Parathyroid adenoma (tissue), 2 donors: ENCODE data around the gene TUSC2.
"Not testable (repeated sequence)": the region's sequence is repeated elsewhere in the genome, so short reads cannot be mapped to it uniquely, and the experiment has no call there.

Experiments used
- H2AFZ ChIP-seq: fragments of 300-600 bp; sonication (generic); one replicate; pipeline ENCODE4 v1.7.0; 2017; ENCODE audit warnings: antibody characterized with exemption, mild to moderate bottlenecking
- H3K27ac ChIP-seq: fragments of 300-600 bp; sonication (generic); one replicate; pipeline ENCODE4 v1.7.0; 2017
- H3K27me3 ChIP-seq: fragments of 300-600 bp; sonication (generic); one replicate; pipeline ENCODE4 v1.7.0; 2017; ENCODE audit warnings: low read length; ENCODE audit not compliant: control insufficient read depth, insufficient read depth
- H3K36me3 ChIP-seq: fragments of 300-600 bp; sonication (generic); one replicate; pipeline ENCODE4 v1.7.0; 2017; ENCODE audit warnings: low read length; ENCODE audit not compliant: control insufficient read depth, insufficient read depth
- H3K4me1 ChIP-seq: fragments of 300-600 bp; sonication (generic); one replicate; pipeline ENCODE4 v1.7.0; 2017; ENCODE audit warnings: control low read depth
- H3K4me2 ChIP-seq: fragments of 300-600 bp; sonication (generic); one replicate; pipeline ENCODE4 v1.7.0; 2017; ENCODE audit warnings: low read length
- H3K4me3 ChIP-seq: fragments of 300-600 bp; sonication (generic); one replicate; pipeline ENCODE4 v1.7.0; 2017; ENCODE audit warnings: low read depth, low read length
- H3K79me2 ChIP-seq: fragments of 300-600 bp; sonication (generic); one replicate; pipeline ENCODE4 v1.7.0; 2017; ENCODE audit warnings: control low read depth
- H3K9ac ChIP-seq: fragments of 300-600 bp; sonication (generic); one replicate; pipeline ENCODE4 v1.7.0; 2017; ENCODE audit warnings: mild to moderate bottlenecking
- H3K9me3 ChIP-seq: fragments of 300-600 bp; sonication (generic); one replicate; pipeline ENCODE4 v1.7.0; 2017; ENCODE audit warnings: low read length; ENCODE audit not compliant: control insufficient read depth
- TF ChIP-seq, protein P1 (sequence below): fragments of 300-600 bp; sonication (generic); IDR thresholded peaks from one replicate; pipeline ENCODE4 v1.7.0; 2017; ENCODE audit warnings: antibody characterized with exemption, mild to moderate bottlenecking
- donor health status: primary hyperparathyroidism.

Gene TUSC2

DNA sequence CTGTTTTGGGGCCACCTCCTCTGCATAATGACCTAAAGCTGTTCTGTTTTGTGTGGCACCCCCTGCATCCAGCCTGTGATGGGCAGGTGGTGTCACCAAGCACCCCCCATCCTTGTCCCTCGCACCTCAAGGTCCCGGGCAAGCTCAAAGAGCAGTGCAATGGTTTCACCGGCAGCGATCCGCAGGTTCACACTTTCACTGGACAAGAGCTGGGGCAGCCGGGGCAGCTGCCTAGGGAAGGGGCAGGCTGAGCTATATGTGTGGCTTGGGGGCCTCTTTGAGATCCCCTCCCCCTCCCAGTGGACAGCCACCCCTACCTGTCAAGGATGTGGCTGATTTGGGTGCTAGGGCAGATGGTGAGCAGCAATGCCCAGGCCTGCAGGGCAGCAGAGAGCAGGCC, 38.9 kb downstream of the TUSC2 start:
- Histone ChIP-seq H3K4me1 (peaks cover 7% of the 10 kb centered on the region), H3K36me3 (no peaks in the 10 kb centered on the region), H3K4me2 (no peak overlapping the region), H3K9me3 (no peaks in the 10 kb centered on the region), H3K27me3 (no peaks in the 10 kb centered on the region), H3K4me3 (no peak overlapping the region), H3K9ac (no peak overlapping the region), H3K79me2 (peaks cover 5% of the 10 kb centered on the region), H3K27ac (no peak overlapping the region), H2AFZ (no peak overlapping the region)
- TF ChIP-seq, protein P1, sequence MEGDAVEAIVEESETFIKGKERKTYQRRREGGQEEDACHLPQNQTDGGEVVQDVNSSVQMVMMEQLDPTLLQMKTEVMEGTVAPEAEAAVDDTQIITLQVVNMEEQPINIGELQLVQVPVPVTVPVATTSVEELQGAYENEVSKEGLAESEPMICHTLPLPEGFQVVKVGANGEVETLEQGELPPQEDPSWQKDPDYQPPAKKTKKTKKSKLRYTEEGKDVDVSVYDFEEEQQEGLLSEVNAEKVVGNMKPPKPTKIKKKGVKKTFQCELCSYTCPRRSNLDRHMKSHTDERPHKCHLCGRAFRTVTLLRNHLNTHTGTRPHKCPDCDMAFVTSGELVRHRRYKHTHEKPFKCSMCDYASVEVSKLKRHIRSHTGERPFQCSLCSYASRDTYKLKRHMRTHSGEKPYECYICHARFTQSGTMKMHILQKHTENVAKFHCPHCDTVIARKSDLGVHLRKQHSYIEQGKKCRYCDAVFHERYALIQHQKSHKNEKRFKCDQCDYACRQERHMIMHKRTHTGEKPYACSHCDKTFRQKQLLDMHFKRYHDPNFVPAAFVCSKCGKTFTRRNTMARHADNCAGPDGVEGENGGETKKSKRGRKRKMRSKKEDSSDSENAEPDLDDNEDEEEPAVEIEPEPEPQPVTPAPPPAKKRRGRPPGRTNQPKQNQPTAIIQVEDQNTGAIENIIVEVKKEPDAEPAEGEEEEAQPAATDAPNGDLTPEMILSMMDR: no peak

DNA sequence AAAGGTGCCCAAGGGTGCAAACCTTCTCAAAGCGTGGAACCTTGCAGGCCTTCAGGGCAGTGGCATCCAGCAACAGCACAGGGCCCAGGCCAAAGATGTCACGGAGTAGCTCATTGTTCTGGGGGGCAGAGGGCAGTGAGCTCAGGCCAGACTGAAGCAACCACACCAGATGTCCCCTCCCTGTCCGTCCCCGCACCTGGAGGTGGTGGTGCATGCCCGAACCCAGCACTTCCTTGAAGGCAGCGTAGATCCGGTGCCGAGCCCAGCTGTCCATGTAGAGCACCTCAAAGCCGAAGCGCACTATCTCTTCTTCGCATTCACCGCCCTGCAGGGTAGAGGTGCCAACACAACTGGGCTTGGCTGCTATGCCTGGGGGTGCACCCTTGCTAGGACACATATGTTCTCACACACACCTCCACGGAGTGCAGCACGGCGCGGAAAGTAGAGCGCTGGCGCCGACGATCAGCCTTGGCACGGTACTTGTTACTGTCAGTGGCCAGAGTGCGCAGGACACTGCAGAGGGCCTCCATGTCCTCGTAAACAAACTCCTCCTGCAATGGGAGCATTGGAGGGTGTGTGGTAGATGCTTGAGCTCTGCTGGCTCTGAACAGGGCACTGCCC, 39.5 kb downstream of the TUSC2 start:
- Histone ChIP-seq H3K4me2 (no peak overlapping the region), H3K36me3 (no peaks in the 10 kb centered on the region), H3K27me3 (no peaks in the 10 kb centered on the region), H2AFZ (no peak overlapping the region), H3K9ac (no peak overlapping the region), H3K79me2 (peaks cover 5% of the 10 kb centered on the region), H3K4me3 (no peak overlapping the region), H3K27ac (no peak overlapping the region), H3K4me1 (peaks cover 7% of the 10 kb centered on the region), H3K9me3 (no peaks in the 10 kb centered on the region)
- TF ChIP-seq, protein P1: no peak

DNA sequence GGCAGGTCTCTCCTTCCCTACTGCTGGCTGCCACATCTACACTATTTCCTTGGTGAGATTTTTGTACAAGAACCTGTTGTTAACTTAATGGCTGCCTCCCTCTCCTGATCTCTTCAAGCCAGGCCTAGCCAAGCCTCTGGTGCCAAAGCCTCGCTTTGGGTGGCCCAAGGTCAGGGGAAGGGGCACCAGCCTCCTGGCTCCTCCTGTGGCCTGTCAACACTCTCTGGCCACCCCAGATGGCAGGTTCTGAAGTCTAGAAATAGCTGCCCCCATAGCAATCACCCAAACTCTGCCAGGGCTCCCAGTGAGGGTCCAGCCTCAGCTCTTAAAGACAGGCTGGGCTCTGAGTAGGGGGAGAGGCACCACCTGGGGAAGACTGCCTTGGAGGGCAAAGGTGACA, 40.8 kb downstream of the TUSC2 start:
- H3K4me2 ChIP-seq: no peak overlapping the region
- H3K36me3 ChIP-seq: no peaks in the 10 kb centered on the region
- no peaks in the 10 kb centered on the region for H3K27me3 ChIP-seq
- peaks cover 3% of the 10 kb centered on the region for H3K4me1 ChIP-seq
- no peak overlapping the region for H3K4me3 ChIP-seq
- H3K79me2 ChIP-seq: peaks cover 5% of the 10 kb centered on the region
- no peak overlapping the region for H2AFZ ChIP-seq
- H3K27ac ChIP-seq: no peak overlapping the region
- H3K9me3 ChIP-seq: no peaks in the 10 kb centered on the region
- TF ChIP-seq, protein P1: no peak
- no peak overlapping the region for H3K9ac ChIP-seq

DNA sequence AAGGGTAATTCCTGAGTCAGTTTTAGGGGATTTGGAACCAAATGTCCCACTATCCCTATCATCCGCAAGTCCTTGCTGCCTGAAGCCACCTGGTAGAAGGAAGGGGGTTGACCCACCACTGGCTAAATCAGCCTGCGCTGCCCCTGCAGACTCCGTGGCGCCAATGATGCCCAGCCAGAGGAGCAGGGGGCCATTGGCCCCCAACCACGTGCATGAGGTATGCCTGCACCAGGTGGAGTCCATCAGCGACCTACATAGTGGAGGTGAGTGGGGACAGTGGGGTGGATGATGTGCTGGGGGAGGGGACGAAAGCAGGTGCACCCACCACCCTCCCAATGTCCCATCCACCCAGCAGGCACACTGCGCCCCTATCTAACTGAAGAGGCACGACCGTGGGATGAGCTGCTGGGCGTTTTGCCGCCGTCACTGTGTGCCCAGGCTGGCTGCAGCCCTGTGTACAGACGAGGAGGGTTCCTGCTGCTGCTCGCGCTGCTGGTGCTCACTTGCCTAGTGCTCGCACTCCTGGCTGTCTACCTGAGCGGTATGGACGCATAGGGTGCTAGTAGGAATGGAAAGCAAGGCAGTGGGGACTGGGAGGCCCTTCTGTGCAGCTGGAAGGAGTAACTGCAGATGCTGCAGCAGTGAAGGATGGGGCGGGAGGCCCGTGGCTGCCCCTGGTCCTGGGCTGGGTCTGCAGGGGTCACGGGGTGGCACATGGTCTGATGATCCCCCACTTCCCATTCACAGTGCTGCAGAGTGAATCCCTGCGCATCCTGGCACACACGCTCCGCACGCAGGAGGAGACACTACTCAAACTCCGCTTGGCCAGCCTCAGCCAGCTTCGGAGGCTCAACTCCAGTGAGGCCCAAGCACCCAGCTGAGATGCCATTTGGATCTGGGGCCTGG, 41.4 kb downstream of the TUSC2 start:
- no peak overlapping the region for H3K27ac ChIP-seq
- H3K4me1 ChIP-seq: peaks cover 2% of the 10 kb centered on the region
- H3K9me3 ChIP-seq: no peaks in the 10 kb centered on the region
- no peak overlapping the region for H3K9ac ChIP-seq
- no peaks in the 10 kb centered on the region for H3K27me3 ChIP-seq
- H3K4me3 ChIP-seq: no peak overlapping the region
- H3K4me2 ChIP-seq: no peak overlapping the region
- H3K79me2 ChIP-seq: peaks cover 5% of the 10 kb centered on the region
- H3K36me3 ChIP-seq: no peaks in the 10 kb centered on the region
- no peak overlapping the region for H2AFZ ChIP-seq
- TF ChIP-seq, protein P1: no peak

DNA sequence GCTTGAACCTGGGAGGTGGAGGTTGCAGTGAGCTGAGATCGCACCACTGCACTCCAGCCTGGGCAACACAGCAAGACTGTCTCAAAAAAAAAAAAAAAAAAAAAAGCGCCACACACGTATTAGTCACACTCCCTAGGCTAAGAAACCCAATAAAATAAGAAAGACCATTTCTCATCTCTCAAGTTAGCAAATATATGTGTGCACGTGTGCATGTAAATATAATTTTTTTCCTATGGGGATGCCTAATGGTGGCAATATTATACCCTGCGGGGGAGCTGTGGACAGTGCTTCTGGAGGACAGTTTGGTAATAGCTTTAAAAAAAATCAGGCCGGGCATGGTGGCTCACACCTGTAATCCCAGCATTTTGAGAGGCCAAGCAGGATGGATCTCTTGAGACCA, 43.9 kb downstream of the TUSC2 start:
- H3K27me3 ChIP-seq, H3K4me2 ChIP-seq, H3K79me2 ChIP-seq, H3K4me3 ChIP-seq, H3K27ac ChIP-seq, H3K36me3 ChIP-seq, H2AFZ ChIP-seq, H3K4me1 ChIP-seq, H3K9ac ChIP-seq, H3K9me3 ChIP-seq: not testable (repeated sequence)
